Neuronal stem cell (in vitro differentiated cells): ENCODE data around the gene NEB.
"Not testable (repeated sequence)": the region's sequence is repeated elsewhere in the genome, so short reads cannot be mapped to it uniquely, and the experiment has no call there.

Experiments used
- DNase-seq: peaks from one replicate; pipeline ENCODE4 v3.0.0-alpha.2; 2013; ENCODE audit warnings: low spot score
- H2AFZ ChIP-seq: one replicate; pipeline ENCODE4 v1.6.1; 2013; ENCODE audit warnings: mild to moderate bottlenecking, low read length, inconsistent platforms
- H2AK5ac ChIP-seq: 2 replicates; pipeline ENCODE4 v1.6.1; 2013; ENCODE audit warnings: low read depth, mild to moderate bottlenecking, inconsistent platforms, low read length, moderate library complexity, mixed read lengths
- H2BK120ac ChIP-seq: 2 replicates; pipeline ENCODE4 v1.6.1; 2013; ENCODE audit warnings: low read depth, mild to moderate bottlenecking, inconsistent platforms, low read length, moderate library complexity, mixed read lengths
- H2BK12ac ChIP-seq: one replicate; pipeline ENCODE4 v1.6.1; 2013; ENCODE audit warnings: low read length, inconsistent platforms
- H2BK15ac ChIP-seq: 2 replicates; pipeline ENCODE4 v1.6.1; 2013; ENCODE audit warnings: mild to moderate bottlenecking, low read length, inconsistent platforms, mixed read lengths
- H2BK5ac ChIP-seq: one replicate; pipeline ENCODE4 v1.6.1; 2013; ENCODE audit warnings: inconsistent platforms, mild to moderate bottlenecking, low read length, moderate library complexity
- H3K14ac ChIP-seq: one replicate; pipeline ENCODE4 v1.6.1; 2013; ENCODE audit warnings: low read length, inconsistent platforms
- H3K18ac ChIP-seq: 2 replicates; pipeline ENCODE4 v1.6.1; 2013; ENCODE audit warnings: low read length, inconsistent platforms
- H3K23ac ChIP-seq: 2 replicates; pipeline ENCODE4 v1.6.1; 2013; ENCODE audit warnings: low read depth, mild to moderate bottlenecking, mixed read lengths, low read length, inconsistent platforms; ENCODE audit not compliant: poor library complexity
- H3K27ac ChIP-seq: replicated peaks from 3 replicates; pipeline ENCODE4 v1.5.1; 2013; ENCODE audit warnings: low read length, inconsistent platforms
- H3K27me3 ChIP-seq, 3 experiments: 2 replicates each; pipeline ENCODE4 v1.6.1; 2013; ENCODE audit warnings: low read length in 3 of 3, mild to moderate bottlenecking in 2 of 3, inconsistent platforms in 1 of 3, low read depth in 1 of 3, mixed read lengths in 1 of 3, moderate library complexity in 1 of 3; ENCODE audit not compliant: control insufficient read depth in 3 of 3, insufficient read depth in 3 of 3
- H3K36me3 ChIP-seq, 2 donors: replicated peaks in 1 of 2; 2 replicates each; pipeline ENCODE4 v1.6.1; 2013; ENCODE audit warnings: low read length in 2 of 2; ENCODE audit not compliant: control insufficient read depth in 2 of 2, insufficient read depth in 2 of 2
- H3K4ac ChIP-seq: 2 replicates; pipeline ENCODE4 v1.6.1; 2013; ENCODE audit warnings: inconsistent platforms, mild to moderate bottlenecking, low read length, moderate library complexity
- H3K4me1 ChIP-seq, 2 donors: 1 replicate in 1 of 2; 2 replicates in 1 of 2; pipeline ENCODE4 v1.6.1; 2013; ENCODE audit warnings: low read length in 2 of 2, low read depth in 1 of 2; ENCODE audit not compliant: control insufficient read depth in 2 of 2, insufficient read depth in 1 of 2
- H3K4me2 ChIP-seq: one replicate; pipeline ENCODE4 v1.6.1; 2013; ENCODE audit warnings: mild to moderate bottlenecking, low read length, inconsistent platforms; ENCODE audit not compliant: insufficient read depth, poor library complexity, severe bottlenecking
- H3K4me3 ChIP-seq, 2 donors: 2 replicates each; pipeline ENCODE4 v1.5.1; 2013; ENCODE audit warnings: low read length in 2 of 2, mild to moderate bottlenecking in 2 of 2, inconsistent platforms in 1 of 2, moderate library complexity in 1 of 2
- H3K79me1 ChIP-seq: one replicate; pipeline ENCODE4 v1.6.1; 2013; ENCODE audit warnings: low read depth, mild to moderate bottlenecking, inconsistent platforms, low read length, moderate library complexity
- H3K9ac ChIP-seq: one replicate; pipeline ENCODE4 v1.6.1; 2013; ENCODE audit warnings: mild to moderate bottlenecking, low read depth, low read length, inconsistent platforms; ENCODE audit not compliant: poor library complexity
- H3K9me3 ChIP-seq, 2 donors: replicated peaks in 1 of 2; 2 replicates each; pipeline versions ENCODE3 to v1.6.1; 2013; ENCODE audit warnings: low read length in 2 of 2, mild to moderate bottlenecking in 2 of 2, inconsistent platforms in 1 of 2, low read depth in 1 of 2, mixed read lengths in 1 of 2, moderate library complexity in 1 of 2; ENCODE audit not compliant: control insufficient read depth in 2 of 2, insufficient read depth in 1 of 2
- H4K8ac ChIP-seq: one replicate; pipeline ENCODE4 v1.6.1; 2013; ENCODE audit warnings: low read depth, mild to moderate bottlenecking, inconsistent platforms, low read length, moderate library complexity
- H4K91ac ChIP-seq: one replicate; pipeline ENCODE4 v1.6.1; 2013; ENCODE audit warnings: low read length, low read depth, mild to moderate bottlenecking, inconsistent platforms; ENCODE audit not compliant: poor library complexity
- WGBS, 2 donors: extraction: QIAGEN DNeasy Blood & Tissue Kit; methylation state at CpG; one replicate each; pipeline ENCODE4 v1.1.7; 2013; ENCODE audit warnings: missing lambda C conversion rate in 2 of 2, mixed read lengths in 1 of 2; ENCODE audit not compliant: insufficient read length in 2 of 2, insufficient replicate concordance in 1 of 2; ENCODE audit errors: extremely low coverage in 2 of 2; 5-methylcytosine and 5-hydroxymethylcytosine counted together

The NEB gene

DNA sequence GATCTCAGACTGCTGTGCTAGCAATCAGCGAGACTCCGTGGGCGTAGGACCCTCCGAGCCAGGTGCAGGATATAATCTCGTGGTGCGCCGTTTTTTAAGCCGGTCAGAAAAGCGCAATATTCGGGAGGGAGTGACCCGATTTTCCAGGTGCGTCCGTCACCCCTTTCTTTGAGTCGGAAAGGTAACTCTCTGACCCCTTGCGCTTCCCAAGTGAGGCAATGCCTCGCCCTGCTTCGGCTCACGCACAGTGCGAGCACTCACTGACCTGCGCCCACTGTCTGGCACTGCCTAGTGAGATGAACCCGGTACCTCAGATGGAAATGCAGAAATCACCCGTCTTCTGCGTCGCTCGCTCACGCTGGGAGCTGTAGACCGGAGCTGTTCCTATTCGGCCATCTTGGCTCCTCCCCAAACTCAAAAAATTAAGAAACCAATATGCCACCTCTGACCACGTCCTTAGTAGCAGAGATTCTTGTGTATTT lies 29.8 kb downstream of the NEB start:
- no CpG with 5 or more reads among the region's 29 CpGs for WGBS, 2 donors

DNA sequence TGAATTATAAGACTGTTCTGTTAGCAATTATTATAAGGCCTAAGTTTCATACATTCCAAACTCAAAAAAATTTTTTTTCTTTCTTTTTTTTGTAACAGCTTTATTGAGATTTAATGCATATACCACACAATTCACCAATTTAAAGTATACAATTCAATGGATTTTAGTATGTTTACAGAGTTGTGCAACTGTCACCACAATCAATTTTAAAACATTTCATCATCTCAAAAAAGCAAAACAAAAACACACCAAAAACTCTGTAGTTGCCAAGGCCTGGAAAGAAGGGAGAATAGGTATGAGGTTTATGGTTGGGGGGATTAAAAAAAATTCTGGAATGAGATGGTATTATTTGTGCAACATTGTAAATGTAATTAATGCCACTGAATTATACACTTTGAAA lies 36.1 kb downstream of the NEB start:
- not testable (repeated sequence) for H2BK5ac ChIP-seq, H3K27me3 ChIP-seq, H3K14ac ChIP-seq

More for the DNA sequence above, 29.8 kb downstream of the NEB start:
- H3K4me1 ChIP-seq, H3K27me3 ChIP-seq, H3K23ac ChIP-seq, H3K4me3 ChIP-seq, H4K91ac ChIP-seq, H3K9me3 ChIP-seq, H3K9ac ChIP-seq, H2AK5ac ChIP-seq, H2BK5ac ChIP-seq, H2BK120ac ChIP-seq, H3K4ac ChIP-seq, H3K79me1 ChIP-seq, H3K4me2 ChIP-seq, H3K36me3 ChIP-seq, H4K8ac ChIP-seq, H3K27ac ChIP-seq, H2BK15ac ChIP-seq, H3K18ac ChIP-seq, H3K14ac ChIP-seq, DNase-seq, H2BK12ac ChIP-seq: not testable (repeated sequence)
- peak overlapping the region; percentile 72 for H2AFZ ChIP-seq

DNA sequence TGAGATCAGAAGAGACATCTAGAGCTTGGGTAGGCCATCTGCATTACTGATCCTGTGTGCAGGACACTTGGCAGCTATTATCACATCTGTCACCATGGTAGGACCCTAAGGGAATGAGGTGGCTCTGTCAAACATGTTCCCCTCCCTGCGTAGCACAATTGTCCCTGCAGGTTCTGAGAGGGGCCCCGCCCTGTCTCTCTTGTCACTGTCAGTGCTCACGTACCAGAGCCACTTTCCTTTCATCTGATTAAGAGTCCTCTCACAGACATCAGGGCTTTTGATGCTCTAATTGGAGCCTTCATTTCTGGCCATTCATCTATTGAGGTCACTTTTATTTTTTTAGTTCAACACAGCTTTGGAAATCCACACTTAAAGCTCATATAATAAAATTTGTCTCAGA lies 38.5 kb downstream of the NEB start:
- Histone ChIP-seq H3K14ac (no peak overlapping the region), H3K4me3 (no peak overlapping the region), H3K9me3 (no peaks in the 10 kb centered on the region), H3K9ac (no peak overlapping the region), H2BK15ac (no peak overlapping the region), H3K18ac (no peak overlapping the region), H3K4ac (no peak overlapping the region), H2BK120ac (no peak overlapping the region), H2AFZ (no peak overlapping the region), H3K27ac (no peak overlapping the region), H3K4me1 (no peaks in the 10 kb centered on the region), H4K8ac (no peak overlapping the region), H4K91ac (no peak overlapping the region), H2BK12ac (no peak overlapping the region), H3K79me1 (no peaks in the 10 kb centered on the region), H3K4me2 (no peak overlapping the region), H3K23ac (no peak overlapping the region), H3K36me3 (no peaks in the 10 kb centered on the region), H3K27me3 (no peaks in the 10 kb centered on the region), H2AK5ac (no peak overlapping the region), H2BK5ac (no peak overlapping the region)
- WGBS, 2 donors: no CpG with 5 or more reads among the region's 3 CpGs
- no peak for DNase-seq

More for the DNA sequence above, 36.1 kb downstream of the NEB start:
- H3K18ac ChIP-seq, H2AFZ ChIP-seq, DNase-seq, H3K9ac ChIP-seq, H3K23ac ChIP-seq, H3K79me1 ChIP-seq, H2BK15ac ChIP-seq, H2AK5ac ChIP-seq, H2BK12ac ChIP-seq, H4K8ac ChIP-seq, H3K36me3 ChIP-seq, H4K91ac ChIP-seq, H3K4me3 ChIP-seq, H3K9me3 ChIP-seq, H2BK120ac ChIP-seq, H3K4me1 ChIP-seq, H3K27ac ChIP-seq, H3K4ac ChIP-seq, H3K4me2 ChIP-seq: not testable (repeated sequence)

DNA sequence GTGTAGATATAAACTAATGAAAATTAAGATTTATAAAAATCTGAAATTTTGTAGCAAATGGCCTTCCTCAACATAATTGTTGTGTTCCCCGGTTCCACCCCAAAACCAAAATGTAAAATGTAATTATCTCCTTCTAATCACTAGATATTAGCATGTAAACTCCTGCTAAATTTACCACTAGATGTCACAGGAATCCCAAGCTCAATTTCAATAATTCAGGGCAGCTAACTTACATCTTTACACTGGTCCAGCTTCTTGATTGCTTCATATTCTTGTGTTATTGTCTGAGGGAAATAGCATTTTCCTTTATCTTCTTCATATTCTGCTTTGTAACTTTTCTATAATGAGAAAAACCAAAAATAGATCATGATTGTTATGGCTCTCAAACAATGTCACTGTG lies 42.6 kb downstream of the NEB start:
- no peak overlapping the region for H3K23ac ChIP-seq
- no peak overlapping the region for H3K27ac ChIP-seq
- no peak overlapping the region for H3K4ac ChIP-seq
- H2BK12ac ChIP-seq: no peak overlapping the region
- no CpG with 5 or more reads among the region's 1 CpG for WGBS, 2 donors
- no peak overlapping the region for H3K18ac ChIP-seq
- no peak overlapping the region for H3K14ac ChIP-seq
- H4K91ac ChIP-seq: no peak overlapping the region
- no peak overlapping the region for H2BK120ac ChIP-seq
- no peaks in the 10 kb centered on the region for H3K4me1 ChIP-seq
- H2BK15ac ChIP-seq: no peak overlapping the region
- no peak overlapping the region for H2BK5ac ChIP-seq
- H3K4me3 ChIP-seq: no peak overlapping the region
- no peak overlapping the region for H3K9ac ChIP-seq
- no peak overlapping the region for H3K4me2 ChIP-seq
- H3K79me1 ChIP-seq: no peaks in the 10 kb centered on the region
- no peaks in the 10 kb centered on the region for H3K36me3 ChIP-seq
- H4K8ac ChIP-seq: no peak overlapping the region
- H2AFZ ChIP-seq: no peak overlapping the region
- DNase-seq: no peak
- no peak overlapping the region for H2AK5ac ChIP-seq
- no peaks in the 10 kb centered on the region for H3K27me3 ChIP-seq
- no peaks in the 10 kb centered on the region for H3K9me3 ChIP-seq
